GM21423 (cell line): ENCODE results near the gene MT1A.

Experiments
- ATAC-seq: cut with Tn5 transposase; IDR thresholded peaks from one replicate; pipeline ENCODE4 v1.9.1; 2021; ENCODE audit warnings: mild to moderate bottlenecking, moderate library complexity; ENCODE audit not compliant: unreplicated experiment

MT1A gene

GRCh38 chr16:56675685-56676210 is 37.3 kb downstream of the MT1A start:
- ATAC-seq: no peak

- ATAC-seq: no peak
These were observed 39.0 kb downstream of the MT1A start for GRCh38 chr16:56677474-56677873.

GRCh38 chr16:56679078-56679730 is 40.7 kb downstream of the MT1A start:
- no peak for ATAC-seq

- ATAC-seq: no peak
These were observed 41.4 kb downstream of the MT1A start for GRCh38 chr16:56679818-56680217.

- ATAC-seq: peak; percentile 97
These were observed 43.7 kb downstream of the MT1A start, which contains the start of gene MT1X for GRCh38 chr16:56681939-56682702. Gene MT1X (plus strand): TSS chr16:56682470. CDS start chr16:56682541, 71 bp downstream.

- no peak for ATAC-seq
These were observed 44.4 kb downstream of the MT1A start for GRCh38 chr16:56682703-56683397.

GRCh38 chr16:56683424-56684172 is 45.1 kb downstream of the MT1A start:
- ATAC-seq: no peak

- no peak for ATAC-seq
These were observed 45.9 kb downstream of the MT1A start for GRCh38 chr16:56684256-56684925.

- ATAC-seq: no peak
These were observed 46.6 kb downstream of the MT1A start for GRCh38 chr16:56684926-56685590.

GRCh38 chr16:56686758-56687157 is 48.3 kb downstream of the MT1A start:
- no peak for ATAC-seq

GRCh38 chr16:56688762-56689161 is 50.3 kb downstream of the MT1A start:
- no peak for ATAC-seq

GRCh38 chr16:56689171-56689570 is 50.7 kb downstream of the MT1A start:
- ATAC-seq: no peak
